HL-60 (cell line): ENCODE results near the gene FGD6.

Source experiments
- CTCF ChIP-seq: IDR thresholded peaks from one replicate; pipeline ENCODE4 v1.5.1; 2011; ENCODE audit warnings: low read length, control low read depth, inconsistent platforms; ENCODE audit not compliant: insufficient read depth
- GABPA ChIP-seq: IDR thresholded peaks from 2 replicates; pipeline ENCODE4 v1.6.1; 2012; ENCODE audit warnings: low read depth
- POLR2AphosphoS5 ChIP-seq: IDR thresholded peaks from 2 replicates; pipeline ENCODE4 v1.6.1; 2012; ENCODE audit warnings: low read depth
- REST ChIP-seq: IDR thresholded peaks from 2 replicates; pipeline ENCODE4 v1.6.1; 2012; ENCODE audit warnings: low read depth; ENCODE audit not compliant: insufficient replicate concordance

- no peak for TF ChIP-seq CTCF
- no peak for TF ChIP-seq GABPA
- TF ChIP-seq REST, result no peak
- no peak for TF ChIP-seq POLR2AphosphoS5
Observed at GRCh38 chr12:95193139-95193538, 24.1 kb downstream of the FGD6 start.
